PC-9 (cell line): Measurements from ENCODE around the gene RNF112.

Source experiments
- EZH2 ChIP-seq: fragments of 200-600 bp; sonication (generic); IDR thresholded peaks from 2 replicates; pipeline ENCODE4 v1.8.0; 2017; ENCODE audit warnings: antibody characterized with exemption, low read depth
- TF ChIP-seq, protein P1 (sequence below): fragments of 200-600 bp; sonication (generic); conservative IDR thresholded peaks from 2 replicates; pipeline ENCODE4 v1.6.1; 2017; ENCODE audit warnings: mixed run types, antibody characterized with exemption, mild to moderate bottlenecking, moderate library complexity

DNA sequence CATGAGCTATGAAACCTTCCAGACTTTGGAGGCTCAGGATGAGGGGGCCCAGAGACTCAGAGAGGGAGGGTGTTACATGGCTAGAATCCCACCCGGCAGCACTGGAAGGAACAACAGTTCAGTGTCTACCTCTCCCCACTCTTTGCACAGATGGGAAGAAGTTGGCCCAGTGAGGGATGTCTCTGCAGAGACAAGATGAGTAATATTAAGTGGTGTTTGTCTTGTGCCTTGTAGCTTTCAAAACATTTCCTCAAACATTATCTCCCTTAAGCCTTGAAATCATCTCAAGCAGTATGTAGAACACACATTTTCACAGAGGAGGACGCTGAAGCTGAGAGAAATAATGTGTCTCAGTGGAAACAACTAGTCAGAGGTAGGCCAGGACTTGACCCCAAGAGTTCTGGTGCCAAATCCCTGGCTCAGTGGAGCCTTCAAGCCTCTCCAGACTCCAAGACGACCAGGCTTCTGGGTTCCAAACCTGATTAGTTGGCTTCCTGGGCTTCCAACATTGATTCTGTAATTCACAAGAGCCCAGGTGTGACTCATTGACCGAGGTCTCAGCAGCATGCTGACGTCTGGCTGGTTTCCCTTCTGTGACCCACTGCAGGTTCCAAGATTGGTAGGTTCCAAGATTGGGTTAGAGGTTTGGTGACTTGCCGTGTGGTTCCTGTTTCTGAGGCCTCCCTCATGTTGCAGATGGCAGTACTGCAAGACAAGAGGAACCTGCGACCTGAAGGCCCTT is 7.4 kb downstream of the RNF112 start:
- TF ChIP-seq, protein P1, sequence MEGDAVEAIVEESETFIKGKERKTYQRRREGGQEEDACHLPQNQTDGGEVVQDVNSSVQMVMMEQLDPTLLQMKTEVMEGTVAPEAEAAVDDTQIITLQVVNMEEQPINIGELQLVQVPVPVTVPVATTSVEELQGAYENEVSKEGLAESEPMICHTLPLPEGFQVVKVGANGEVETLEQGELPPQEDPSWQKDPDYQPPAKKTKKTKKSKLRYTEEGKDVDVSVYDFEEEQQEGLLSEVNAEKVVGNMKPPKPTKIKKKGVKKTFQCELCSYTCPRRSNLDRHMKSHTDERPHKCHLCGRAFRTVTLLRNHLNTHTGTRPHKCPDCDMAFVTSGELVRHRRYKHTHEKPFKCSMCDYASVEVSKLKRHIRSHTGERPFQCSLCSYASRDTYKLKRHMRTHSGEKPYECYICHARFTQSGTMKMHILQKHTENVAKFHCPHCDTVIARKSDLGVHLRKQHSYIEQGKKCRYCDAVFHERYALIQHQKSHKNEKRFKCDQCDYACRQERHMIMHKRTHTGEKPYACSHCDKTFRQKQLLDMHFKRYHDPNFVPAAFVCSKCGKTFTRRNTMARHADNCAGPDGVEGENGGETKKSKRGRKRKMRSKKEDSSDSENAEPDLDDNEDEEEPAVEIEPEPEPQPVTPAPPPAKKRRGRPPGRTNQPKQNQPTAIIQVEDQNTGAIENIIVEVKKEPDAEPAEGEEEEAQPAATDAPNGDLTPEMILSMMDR: no peak
- TF ChIP-seq EZH2: no peak
